Tibial nerve (tissue), 4 donors: Measurements from ENCODE around the gene SLC7A1.

Experiments
- EP300 ChIP-seq, 2 donors: sonication (generic); formaldehyde crosslinking; IDR thresholded peaks; one replicate each; pipeline ENCODE4 v1.6.1; 2017; ENCODE audit warnings: antibody characterized with exemption in 2 of 2, mild to moderate bottlenecking in 1 of 2
- POLR2A ChIP-seq, 2 donors: fragments of 450-650 bp; IDR thresholded peaks; one replicate each; pipeline ENCODE4 v1.6.1; 2017; ENCODE audit warnings: antibody characterized with exemption in 2 of 2, mild to moderate bottlenecking in 2 of 2, moderate library complexity in 2 of 2
- TF ChIP-seq, protein P1 (sequence below), 5 experiments: fragments of 200-600 bp in 3 of 5; fragments of 450-650 bp in 2 of 5; sonication (generic) in 3 of 5; IDR thresholded peaks; one replicate each; pipeline ENCODE4 v1.5.1; 2016 to 2019; ENCODE audit warnings: antibody characterized with exemption in 5 of 5, mild to moderate bottlenecking in 3 of 5, moderate library complexity in 2 of 5

DNA sequence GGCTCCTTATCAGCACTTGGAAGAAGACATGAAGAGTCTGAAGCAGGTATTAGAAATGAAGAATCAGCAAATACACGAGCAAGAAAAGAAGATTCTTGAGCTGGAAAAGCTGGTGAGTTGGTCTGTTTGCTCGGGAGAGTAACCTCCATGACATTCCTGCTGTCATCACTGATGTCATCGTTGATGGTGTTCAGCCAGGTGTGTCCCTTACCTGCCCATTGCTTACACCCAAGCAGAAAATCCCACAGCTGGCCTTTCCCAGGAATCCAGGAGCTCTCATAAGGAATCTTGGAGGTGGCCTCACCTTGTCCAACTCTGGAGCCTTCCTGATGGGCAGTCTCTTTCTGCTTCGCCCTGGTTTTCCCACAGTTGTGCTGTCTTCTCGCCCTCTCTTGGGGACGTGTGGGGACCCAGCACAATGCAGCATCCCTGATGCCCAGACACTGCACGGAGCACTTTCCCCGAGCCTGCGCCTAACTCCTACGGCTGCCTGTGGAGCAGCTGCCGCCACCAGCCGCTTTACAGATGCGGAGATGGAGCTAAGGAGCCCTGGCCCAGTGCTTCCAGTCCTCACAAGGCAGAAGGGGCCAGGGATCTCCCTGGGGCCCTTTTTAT is 97.0 kb downstream of the SLC7A1 start:
- TF ChIP-seq, protein P1, sequence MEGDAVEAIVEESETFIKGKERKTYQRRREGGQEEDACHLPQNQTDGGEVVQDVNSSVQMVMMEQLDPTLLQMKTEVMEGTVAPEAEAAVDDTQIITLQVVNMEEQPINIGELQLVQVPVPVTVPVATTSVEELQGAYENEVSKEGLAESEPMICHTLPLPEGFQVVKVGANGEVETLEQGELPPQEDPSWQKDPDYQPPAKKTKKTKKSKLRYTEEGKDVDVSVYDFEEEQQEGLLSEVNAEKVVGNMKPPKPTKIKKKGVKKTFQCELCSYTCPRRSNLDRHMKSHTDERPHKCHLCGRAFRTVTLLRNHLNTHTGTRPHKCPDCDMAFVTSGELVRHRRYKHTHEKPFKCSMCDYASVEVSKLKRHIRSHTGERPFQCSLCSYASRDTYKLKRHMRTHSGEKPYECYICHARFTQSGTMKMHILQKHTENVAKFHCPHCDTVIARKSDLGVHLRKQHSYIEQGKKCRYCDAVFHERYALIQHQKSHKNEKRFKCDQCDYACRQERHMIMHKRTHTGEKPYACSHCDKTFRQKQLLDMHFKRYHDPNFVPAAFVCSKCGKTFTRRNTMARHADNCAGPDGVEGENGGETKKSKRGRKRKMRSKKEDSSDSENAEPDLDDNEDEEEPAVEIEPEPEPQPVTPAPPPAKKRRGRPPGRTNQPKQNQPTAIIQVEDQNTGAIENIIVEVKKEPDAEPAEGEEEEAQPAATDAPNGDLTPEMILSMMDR (IDR thresholded peaks at IDR 0.05): no peak
- TF ChIP-seq POLR2A (IDR thresholded peaks at IDR 0.05) (no peak), EP300 (IDR thresholded peaks at IDR 0.05) (no peak)
